Lower leg skin (tissue), 3 donors: Measurements from ENCODE around the gene SFXN2.
"Not testable (repeated sequence)": the region's sequence is repeated elsewhere in the genome, so short reads cannot be mapped to it uniquely, and the experiment has no call there.

ENCODE experiments used
- POLR2A ChIP-seq, 2 donors: fragments of 450-650 bp; IDR thresholded peaks; one replicate each; pipeline ENCODE4 v1.6.1; 2016 to 2017; ENCODE audit warnings: antibody characterized with exemption in 2 of 2, mild to moderate bottlenecking in 1 of 2, moderate library complexity in 1 of 2
- TF ChIP-seq, protein P1 (sequence below), 3 donors: fragments of 450-650 bp; IDR thresholded peaks; one replicate each; pipeline ENCODE4 v1.5.1; 2016; ENCODE audit warnings: antibody characterized with exemption in 3 of 3, mild to moderate bottlenecking in 3 of 3, moderate library complexity in 2 of 3

DNA sequence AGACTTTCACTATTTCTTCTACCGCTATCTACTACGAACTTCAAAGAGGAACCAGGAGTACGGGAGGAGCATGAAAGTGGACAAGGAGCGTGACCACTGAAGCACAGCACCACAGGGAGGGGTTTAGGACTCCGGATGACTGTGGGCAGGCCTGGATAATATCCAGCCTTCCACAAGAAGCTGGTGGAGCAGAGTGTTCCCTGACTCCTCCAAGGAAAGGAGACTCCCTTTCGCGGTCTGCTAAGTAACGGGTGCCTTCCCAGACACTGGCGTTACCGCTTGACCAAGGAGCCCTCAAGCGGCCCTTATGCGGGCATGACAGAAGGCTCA, 44.5 kb downstream of the SFXN2 start:
- TF ChIP-seq, protein P1, sequence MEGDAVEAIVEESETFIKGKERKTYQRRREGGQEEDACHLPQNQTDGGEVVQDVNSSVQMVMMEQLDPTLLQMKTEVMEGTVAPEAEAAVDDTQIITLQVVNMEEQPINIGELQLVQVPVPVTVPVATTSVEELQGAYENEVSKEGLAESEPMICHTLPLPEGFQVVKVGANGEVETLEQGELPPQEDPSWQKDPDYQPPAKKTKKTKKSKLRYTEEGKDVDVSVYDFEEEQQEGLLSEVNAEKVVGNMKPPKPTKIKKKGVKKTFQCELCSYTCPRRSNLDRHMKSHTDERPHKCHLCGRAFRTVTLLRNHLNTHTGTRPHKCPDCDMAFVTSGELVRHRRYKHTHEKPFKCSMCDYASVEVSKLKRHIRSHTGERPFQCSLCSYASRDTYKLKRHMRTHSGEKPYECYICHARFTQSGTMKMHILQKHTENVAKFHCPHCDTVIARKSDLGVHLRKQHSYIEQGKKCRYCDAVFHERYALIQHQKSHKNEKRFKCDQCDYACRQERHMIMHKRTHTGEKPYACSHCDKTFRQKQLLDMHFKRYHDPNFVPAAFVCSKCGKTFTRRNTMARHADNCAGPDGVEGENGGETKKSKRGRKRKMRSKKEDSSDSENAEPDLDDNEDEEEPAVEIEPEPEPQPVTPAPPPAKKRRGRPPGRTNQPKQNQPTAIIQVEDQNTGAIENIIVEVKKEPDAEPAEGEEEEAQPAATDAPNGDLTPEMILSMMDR (IDR thresholded peaks at IDR 0.05), result not testable (repeated sequence)
- not testable (repeated sequence) for TF ChIP-seq POLR2A (IDR thresholded peaks at IDR 0.05)
